ENCODE results near the gene ERCC1. TPM values are rescaled to one million over a fixed set of nuclear protein-coding genes. Genes with fewer than 3 reads are reported as not detected.

Gene ERCC1
- total and polyA plus RNA-seq, 2 of the 13 experiments (the other 11 are each of a cell fraction or from before 2014, with no cell fraction given), result 40.0 to 66.4 TPM

DNA sequence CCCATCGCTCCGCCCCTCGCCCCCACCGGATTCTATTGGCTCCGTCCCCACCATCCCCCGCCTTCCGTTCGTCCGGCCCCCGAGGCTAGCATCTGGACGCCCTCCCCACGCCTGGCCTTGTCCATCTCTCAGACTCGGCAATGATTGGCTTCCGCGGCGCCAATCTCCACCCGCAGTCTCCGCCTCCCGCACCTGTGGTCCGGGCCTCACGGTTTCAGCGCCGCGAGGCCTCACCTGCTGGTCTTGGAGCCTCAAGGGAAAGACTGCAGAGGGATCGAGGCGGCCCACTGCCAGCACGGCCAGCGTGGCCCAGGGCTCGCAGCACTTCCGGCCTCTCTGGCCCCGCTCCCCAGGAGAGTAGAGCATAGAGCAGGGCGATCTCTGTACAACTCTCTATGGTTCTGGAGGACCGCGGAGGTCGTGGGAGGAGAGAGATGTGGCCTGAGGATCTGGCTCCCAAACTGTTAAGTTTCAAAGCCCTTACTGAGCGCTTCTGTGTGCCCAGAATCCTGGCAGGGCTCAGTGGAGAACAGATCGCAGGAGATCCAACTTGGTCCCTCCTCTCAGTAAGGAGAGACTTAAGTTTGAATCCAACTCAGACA, at the start of gene ERCC1 (continued):
- TF ChIP-seq, protein P1, sequence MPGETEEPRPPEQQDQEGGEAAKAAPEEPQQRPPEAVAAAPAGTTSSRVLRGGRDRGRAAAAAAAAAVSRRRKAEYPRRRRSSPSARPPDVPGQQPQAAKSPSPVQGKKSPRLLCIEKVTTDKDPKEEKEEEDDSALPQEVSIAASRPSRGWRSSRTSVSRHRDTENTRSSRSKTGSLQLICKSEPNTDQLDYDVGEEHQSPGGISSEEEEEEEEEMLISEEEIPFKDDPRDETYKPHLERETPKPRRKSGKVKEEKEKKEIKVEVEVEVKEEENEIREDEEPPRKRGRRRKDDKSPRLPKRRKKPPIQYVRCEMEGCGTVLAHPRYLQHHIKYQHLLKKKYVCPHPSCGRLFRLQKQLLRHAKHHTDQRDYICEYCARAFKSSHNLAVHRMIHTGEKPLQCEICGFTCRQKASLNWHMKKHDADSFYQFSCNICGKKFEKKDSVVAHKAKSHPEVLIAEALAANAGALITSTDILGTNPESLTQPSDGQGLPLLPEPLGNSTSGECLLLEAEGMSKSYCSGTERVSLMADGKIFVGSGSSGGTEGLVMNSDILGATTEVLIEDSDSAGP (CRISPR knock-in tag; IDR thresholded peaks at IDR 0.05; ENCODE audit: borderline replicate concordance), result peak; percentile 97; the same call in 1 of the 2 replicates
- TF ChIP-seq ZNF605 (CRISPR knock-in tag; IDR thresholded peaks at IDR 0.05), result peak; percentile 95
- 0 out of 2 replicates have a peak, but pooled peaks have one; percentile 19 for TF ChIP-seq MTERF4 (CRISPR knock-in tag; IDR thresholded peaks at IDR 0.05)
- TF ChIP-seq ZNF138 (CRISPR knock-in tag; IDR thresholded peaks at IDR 0.05; ENCODE audit: low read depth), result 0 out of 2 replicates have a peak, but pooled peaks have one; percentile 29
- TF ChIP-seq, protein P2, sequence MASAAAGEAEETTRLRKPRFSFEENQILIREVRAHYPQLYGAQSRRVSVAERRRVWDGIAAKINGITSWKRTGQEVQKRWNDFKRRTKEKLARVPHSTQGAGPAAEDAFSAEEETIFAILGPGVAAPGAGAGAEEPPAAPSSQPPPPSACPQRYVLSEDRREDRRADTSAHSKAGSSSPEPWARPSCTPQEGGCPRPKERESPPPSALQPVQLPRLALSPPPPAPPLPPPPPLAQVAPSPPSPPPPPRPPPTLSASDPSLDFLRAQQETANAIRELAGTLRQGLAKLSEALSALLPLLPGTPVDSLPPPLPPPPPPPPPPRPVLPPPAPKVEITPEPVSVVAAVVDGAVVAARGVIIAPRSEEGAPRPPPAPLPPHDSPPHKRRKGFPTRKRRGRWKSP (CRISPR knock-in tag; IDR thresholded peaks at IDR 0.05), result peak; percentile 70; the same call in 1 of the 2 replicates
- peak; percentile 65; the same call in 1 of the 2 replicates for TF ChIP-seq KMT2B (CRISPR knock-in tag; IDR thresholded peaks at IDR 0.05)
- peak; percentile 52; the same call in 1 of the 2 replicates for TF ChIP-seq POGZ (CRISPR knock-in tag; IDR thresholded peaks at IDR 0.05)
- TF ChIP-seq, protein P3, sequence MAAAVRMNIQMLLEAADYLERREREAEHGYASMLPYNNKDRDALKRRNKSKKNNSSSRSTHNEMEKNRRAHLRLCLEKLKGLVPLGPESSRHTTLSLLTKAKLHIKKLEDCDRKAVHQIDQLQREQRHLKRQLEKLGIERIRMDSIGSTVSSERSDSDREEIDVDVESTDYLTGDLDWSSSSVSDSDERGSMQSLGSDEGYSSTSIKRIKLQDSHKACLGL (CRISPR knock-in tag; IDR thresholded peaks at IDR 0.05), result peak; percentile 82; the same call in 1 of the 2 replicates
- TF ChIP-seq, protein P4, sequence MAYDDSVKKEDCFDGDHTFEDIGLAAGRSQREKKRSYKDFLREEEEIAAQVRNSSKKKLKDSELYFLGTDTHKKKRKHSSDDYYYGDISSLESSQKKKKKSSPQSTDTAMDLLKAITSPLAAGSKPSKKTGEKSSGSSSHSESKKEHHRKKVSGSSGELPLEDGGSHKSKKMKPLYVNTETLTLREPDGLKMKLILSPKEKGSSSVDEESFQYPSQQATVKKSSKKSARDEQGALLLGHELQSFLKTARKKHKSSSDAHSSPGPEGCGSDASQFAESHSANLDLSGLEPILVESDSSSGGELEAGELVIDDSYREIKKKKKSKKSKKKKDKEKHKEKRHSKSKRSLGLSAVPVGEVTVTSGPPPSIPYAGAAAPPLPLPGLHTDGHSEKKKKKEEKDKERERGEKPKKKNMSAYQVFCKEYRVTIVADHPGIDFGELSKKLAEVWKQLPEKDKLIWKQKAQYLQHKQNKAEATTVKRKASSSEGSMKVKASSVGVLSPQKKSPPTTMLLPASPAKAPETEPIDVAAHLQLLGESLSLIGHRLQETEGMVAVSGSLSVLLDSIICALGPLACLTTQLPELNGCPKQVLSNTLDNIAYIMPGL (CRISPR knock-in tag; IDR thresholded peaks at IDR 0.05; ENCODE audit: borderline replicate concordance in 1 of 2, low read depth in 1 of 2), result peak; percentile 86 to 88
- TF ChIP-seq MXD3 (CRISPR knock-in tag; IDR thresholded peaks at IDR 0.05), result 0 out of 2 replicates have a peak, but pooled peaks have one; percentile 79
- TF ChIP-seq ZBTB25 (CRISPR knock-in tag; IDR thresholded peaks at IDR 0.05), result peak; percentile 89
- TF ChIP-seq ZNF552 (CRISPR knock-in tag; IDR thresholded peaks at IDR 0.05; ENCODE audit: borderline replicate concordance), result no peak; the same call in 1 of the 2 replicates
- TF ChIP-seq KAT7 (CRISPR knock-in tag; IDR thresholded peaks at IDR 0.05; ENCODE audit: borderline replicate concordance), result peak; percentile 31; the same call in 1 of the 2 replicates
- 0 out of 2 replicates have a peak, but pooled peaks have one; percentile 21 for TF ChIP-seq HNRNPL (IDR thresholded peaks at IDR 0.05; ENCODE audit: low read depth, low read length)
- no peak for TF ChIP-seq SNAPC2 (CRISPR knock-in tag; IDR thresholded peaks at IDR 0.05)
- TF ChIP-seq ELF4 (CRISPR knock-in tag; IDR thresholded peaks at IDR 0.05; ENCODE audit: borderline replicate concordance), result peak; percentile 93; the same call in 1 of the 2 replicates
- peak; percentile 70 for TF ChIP-seq IKZF5 (CRISPR knock-in tag; IDR thresholded peaks at IDR 0.05)
- TF ChIP-seq KLF16 (CRISPR knock-in tag; IDR thresholded peaks at IDR 0.05), result peak in 1 of 2 experiments; percentile 56; a peak in 1 of 4 replicates
